GM20431 (cell line): ENCODE data around the gene FUT6.

ENCODE experiments used
- in situ Hi-C: fragments of 300-500 bp; cut with MseI, MboI; formaldehyde crosslinking; loops from one replicate; pipeline ENCODE4 v1.15.0; 2020; ENCODE audit warnings: low sequenced_read_pairs; ENCODE audit not compliant: unreplicated experiment

The FUT6 gene

GRCh38 chr19:5808120-5808816 is 31.2 kb downstream of the FUT6 start:
- in situ Hi-C loops, result loop anchor here (10.0 kb wide), 1 partner anchor 207 kb away; no protein-coding TSS in a partner anchor

- in situ Hi-C loops, result loop anchor here (10.0 kb wide), 1 partner anchor 208 kb away; no protein-coding TSS in a partner anchor
These were observed 32.6 kb downstream of the FUT6 start for GRCh38 chr19:5806905-5807304.

DNA sequence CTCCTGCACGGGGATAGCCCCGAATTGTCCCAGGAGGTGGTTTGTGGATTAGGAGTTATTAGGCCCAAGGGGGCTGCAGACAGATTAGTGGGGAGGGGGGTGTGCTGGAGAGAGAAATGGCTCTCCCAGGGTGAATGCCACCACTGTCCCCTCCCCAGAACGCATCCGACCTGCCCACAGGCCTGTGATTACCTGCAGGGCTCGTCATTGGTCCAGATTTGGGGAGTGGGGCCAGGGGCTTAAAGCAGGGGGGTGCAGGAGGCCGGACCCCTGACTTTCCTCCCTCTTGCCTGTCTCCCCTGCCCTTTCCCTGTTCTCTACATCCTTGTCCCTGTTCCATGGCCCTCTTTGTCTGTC is 33.4 kb downstream of the FUT6 start:
- in situ Hi-C loops, result loop anchor here (10.0 kb wide), 1 partner anchor 209 kb away; no protein-coding TSS in a partner anchor

GRCh38 chr19:5805462-5806132 is 33.9 kb downstream of the FUT6 start:
- in situ Hi-C loops, result loop anchor here (10.0 kb wide), 1 partner anchor 209 kb away; no protein-coding TSS in a partner anchor

- in situ Hi-C loops, result loop anchor here (10.0 kb wide), 1 partner anchor 210 kb away; no protein-coding TSS in a partner anchor
These were observed 34.7 kb downstream of the FUT6 start, which contains the start of gene NRTN for GRCh38 chr19:5804516-5805461. Gene NRTN (plus strand): TSS chr19:5805067. CDS start chr19:5824166, 19,099 bp downstream.

DNA sequence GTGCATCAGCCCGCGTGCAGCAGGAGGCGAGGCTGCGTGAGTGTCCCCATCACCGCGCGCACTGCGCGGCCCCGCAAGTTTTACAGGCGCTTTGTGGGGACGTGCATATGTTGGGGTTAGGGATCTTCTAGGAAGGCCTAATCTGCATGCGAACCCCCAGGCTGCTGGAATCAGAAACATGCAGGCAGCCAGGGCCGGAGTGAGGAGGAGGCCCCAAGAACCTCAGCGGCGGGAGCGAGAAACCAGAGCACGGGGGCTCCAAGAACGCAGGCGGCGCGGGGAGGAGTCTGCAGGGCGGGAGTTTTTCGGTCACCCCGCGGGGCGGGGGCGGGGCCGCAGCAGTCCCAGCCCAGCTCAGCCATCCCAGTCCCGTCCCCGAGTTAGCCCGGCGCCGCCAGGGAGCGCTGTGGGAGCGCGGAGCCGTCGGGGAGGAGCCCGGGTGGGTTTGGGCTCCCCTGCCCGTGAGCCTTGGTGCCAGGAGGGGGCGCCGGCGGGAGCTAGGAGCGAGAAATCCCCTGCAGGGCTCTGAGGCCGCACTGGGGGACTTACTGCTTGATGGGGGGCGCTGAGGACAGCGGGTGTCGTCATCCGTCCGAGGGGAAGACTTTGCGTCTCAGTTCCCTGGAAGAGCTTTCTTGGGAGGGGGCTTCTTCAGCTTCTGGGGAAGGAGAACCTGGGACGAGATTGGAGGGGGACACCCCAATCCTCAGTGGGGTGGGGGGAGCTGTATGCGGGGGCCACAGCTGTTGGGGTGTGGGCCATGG is 35.6 kb downstream of the FUT6 start:
- in situ Hi-C loops, result loop anchor here (10.0 kb wide), 1 partner anchor 211 kb away; no protein-coding TSS in a partner anchor

- in situ Hi-C loops, result loop anchor here (10.0 kb wide), 1 partner anchor 211 kb away; no protein-coding TSS in a partner anchor
These were observed 36.1 kb downstream of the FUT6 start for GRCh38 chr19:5803441-5803751.

GRCh38 chr19:5801796-5802619 is 37.5 kb downstream of the FUT6 start:
- in situ Hi-C loops, result loop anchor here (10.0 kb wide), 1 partner anchor 213 kb away; no protein-coding TSS in a partner anchor

DNA sequence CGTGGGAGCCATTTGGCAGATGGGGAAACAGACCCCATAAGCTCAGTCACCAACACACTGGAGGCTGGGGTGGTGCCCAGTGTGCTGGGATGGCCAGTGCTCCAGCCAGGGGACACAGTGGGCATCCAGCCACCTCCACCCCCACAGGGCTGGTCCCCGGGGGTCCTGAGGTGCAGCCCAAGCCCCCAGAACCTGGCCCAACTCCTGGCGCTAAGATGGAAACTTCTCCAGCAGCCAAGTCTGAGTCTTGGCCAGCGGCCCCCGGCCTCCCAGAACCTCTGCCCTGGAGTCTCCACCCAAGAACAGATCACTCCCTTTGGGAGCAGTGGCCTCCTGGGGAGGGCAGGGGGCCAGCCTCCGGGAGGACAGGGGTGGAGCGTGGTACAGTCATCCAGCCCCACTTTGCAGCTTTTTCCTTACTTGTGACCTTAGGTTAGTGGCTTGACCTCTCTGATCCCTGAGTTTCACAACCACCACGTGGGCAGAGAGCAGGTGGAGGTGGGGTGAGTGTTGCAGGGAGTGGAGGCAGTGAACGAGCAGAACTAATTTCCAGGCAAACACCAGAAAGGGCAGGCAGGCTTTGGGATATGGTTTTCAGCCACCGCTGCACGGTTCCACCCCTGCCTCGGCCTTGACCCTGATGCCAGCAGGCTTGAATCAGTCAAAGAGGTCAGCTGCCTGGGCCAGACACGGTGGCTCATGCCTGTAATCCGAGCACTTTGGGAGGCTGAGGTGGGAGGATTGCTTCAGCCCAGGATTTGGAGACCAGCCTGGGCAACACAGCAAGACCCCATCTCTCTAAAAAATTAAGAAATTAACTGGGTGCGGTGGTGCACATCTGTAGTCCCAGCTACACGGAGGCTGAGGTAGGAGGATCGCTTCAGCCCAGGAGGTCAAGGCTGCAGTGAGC is 38.9 kb downstream of the FUT6 start:
- in situ Hi-C loops, result loop anchor here (10.0 kb wide), 1 partner anchor 214 kb away; no protein-coding TSS in a partner anchor

DNA sequence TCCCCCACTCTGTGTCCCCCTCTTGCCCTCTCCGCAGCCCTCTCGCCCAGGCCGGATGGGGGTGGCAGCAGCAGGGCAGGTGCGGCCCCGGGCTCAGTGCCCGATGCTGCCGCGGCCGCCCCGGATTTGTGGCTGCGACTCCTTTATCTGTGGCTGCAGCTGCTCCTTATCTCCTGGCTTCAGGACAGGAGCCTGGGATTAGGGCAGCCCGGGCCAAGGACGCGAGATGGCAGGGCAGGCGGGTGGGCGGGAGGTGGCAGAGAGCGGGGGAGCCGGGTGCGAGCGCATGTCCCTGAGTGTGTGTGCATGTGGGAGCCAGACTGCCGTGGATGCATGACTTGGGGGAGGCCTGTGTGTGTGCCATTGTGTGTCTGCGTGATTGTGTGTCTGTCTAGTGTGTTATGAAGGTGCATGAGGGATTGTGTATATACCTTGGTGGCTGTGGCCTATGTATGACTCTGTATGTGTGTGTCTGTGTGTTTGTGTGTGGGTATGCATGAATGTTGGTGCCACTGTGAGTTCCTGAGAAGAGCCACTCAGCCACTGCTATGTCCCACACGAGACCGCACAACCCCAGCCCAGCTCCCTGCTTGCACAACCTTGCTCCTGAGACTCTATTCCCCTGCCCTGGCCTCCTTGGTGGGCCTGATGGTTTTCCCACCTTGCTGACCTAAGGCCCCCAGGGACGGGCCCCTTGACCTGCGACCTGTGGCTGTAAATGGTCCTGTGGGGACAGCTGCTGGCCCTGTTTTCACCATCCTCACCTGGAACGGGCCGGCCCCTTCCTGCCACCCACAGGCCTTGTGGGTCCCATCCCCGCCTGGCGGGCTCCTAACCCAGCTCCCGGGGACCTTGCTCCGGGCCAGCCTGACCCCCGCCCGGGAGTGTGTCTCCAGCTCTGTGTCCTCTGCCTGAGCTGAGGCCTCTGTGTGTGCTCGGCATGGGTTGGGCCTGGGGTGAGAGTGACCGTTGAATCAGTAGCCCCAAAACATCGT is 40.0 kb downstream of the FUT6 start:
- in situ Hi-C loops, result loop anchor here (10.0 kb wide), 1 partner anchor 215 kb away; no protein-coding TSS in a partner anchor

DNA sequence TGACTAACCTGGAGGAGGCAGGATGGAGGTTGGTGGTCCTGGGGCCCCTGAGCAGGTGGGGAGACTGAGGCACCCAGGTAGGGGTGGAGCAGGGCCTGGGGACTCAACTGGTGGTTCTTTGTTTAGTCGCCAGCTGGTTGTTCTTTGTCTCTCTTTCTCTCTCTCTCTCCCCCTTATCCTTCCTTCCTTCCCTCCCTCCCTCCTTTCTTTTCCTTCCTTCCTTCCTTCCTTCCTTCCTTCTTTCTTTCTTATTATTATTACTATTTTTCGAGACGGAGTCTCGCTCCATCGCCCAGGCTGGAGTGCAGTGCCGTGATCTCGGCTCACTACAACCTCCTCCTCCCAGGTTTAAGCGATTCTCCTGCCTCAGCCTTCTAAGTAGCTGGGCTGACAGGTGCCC is 41.3 kb downstream of the FUT6 start:
- in situ Hi-C loops, result no loop called here

DNA sequence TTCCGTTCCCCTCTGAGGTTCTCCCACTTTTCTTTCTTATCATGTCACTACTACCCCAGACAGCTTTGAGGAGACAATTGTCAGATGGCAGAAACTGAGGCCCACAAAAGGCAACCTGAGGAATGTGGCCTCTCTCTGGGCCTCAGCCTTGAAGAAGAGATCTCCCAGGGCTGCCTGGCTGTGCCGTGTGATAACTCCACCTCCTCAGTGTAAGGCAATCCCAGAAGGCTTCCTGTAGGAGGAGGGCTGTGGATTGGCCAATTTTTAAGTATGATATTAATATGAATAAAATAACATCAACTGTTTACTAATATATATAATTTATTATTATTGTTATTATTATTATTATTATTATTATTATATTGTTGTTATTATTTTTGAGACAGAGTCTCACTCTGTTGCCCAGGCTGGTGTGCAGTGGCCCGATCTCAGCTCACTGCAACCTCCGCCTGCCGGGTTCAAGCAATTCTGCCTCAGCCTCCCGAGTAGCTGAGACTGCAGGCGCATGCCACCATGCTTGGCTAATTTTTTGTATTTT is 44.1 kb downstream of the FUT6 start:
- in situ Hi-C loops, result no loop called here

DNA sequence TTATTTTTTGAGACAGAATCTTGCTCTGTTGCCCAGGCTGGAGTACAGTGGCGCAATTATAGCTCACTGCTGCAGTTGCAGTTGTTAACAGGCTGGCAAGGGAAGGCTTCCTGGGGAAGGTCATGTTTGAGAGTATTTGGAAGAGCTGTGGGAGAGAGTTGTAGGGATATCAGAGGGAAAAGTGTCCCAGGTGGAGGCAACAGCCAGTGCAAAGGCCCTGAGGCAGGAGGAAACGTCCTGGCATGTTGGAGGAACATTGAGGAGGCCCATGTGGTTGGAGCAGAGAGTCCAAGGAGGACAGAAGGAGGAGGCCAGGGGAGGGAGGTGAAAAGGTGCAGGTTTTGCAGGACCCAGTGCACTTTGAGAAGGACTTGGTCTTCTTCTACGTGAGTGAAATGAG is 46.3 kb downstream of the FUT6 start:
- in situ Hi-C loops, result no loop called here

DNA sequence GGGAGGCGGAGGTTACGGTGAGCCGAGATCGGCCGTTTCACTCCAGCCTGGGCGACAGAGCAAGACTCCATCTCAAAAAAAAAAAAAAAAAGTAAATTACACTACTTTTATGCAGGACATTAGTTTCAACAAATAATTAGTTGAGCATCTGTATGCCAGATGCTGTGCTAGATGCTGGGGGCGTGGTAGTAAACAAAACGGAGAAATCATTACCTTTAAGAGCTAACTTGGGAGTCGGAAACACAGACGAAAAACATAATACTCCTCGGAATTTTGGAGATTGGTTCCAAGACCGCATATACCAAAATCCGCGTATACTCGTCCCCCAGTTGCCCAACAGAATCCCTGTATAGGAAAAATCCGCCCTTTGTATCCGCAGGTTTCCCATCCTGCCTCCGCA is 47.3 kb downstream of the FUT6 start:
- in situ Hi-C loops, result no loop called here

DNA sequence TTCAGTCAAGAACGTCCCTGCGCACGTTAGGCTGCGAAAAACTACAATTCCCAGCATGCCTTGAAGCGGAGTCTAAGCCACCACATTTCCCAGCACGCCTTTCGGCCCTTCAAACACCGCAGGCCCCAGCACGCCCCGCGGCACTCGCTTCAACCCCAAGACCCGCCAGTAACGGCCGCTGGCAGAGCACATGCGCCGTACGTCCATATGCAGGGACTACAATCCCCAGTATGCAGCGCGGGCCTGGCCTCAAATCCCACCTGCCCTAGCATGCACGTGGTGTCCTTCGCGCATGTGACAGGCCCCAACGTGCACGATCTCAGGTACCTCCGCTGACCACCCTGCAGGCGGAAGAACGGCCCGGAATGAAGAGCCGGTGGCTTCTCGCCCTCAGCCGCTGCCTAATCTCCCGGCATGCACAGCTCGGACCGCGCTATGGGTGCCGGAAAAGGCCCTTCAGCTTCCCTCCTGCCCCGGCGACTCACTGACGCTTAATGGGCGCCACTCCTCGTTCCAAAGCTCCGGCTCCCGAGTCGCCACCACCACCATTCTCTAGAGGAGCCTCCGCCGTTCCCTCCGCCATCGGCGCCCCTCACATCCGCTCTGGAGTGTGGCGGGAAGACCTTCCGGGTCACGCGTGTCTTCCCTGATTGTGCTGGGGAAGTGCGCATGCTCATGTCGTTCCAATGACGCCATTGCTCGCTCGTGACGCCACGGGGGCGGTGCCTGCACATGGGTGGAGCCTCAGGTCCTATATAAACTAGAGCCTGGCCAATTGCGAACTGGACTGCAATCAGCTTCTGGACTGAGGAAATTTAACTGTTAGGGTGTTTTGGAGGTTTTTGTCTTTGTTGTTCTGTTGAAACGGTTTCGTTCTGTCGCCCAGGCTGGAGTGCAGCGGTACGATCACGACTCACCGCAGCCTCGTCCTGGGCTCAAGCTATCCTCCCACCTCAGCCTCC is 48.7 kb downstream of the FUT6 start, which contains the start of gene DUS3L:
Gene DUS3L, minus strand, starts transcription at position 605 of the 962 bp plus-strand sequence. Its CDS starts 22 bp downstream, at position 583.
- in situ Hi-C loops, result no loop called here
